T1000 (cell line): Measurements from ENCODE around the gene CACNA2D4.
"Not testable (repeated sequence)": the region's sequence is repeated elsewhere in the genome, so short reads cannot be mapped to it uniquely, and the experiment has no call there.

Source experiments
- DNase-seq: peaks from one replicate; lab custom pipeline; 2025; ENCODE audit warnings: mixed read lengths; lab: John Stamatoyannopoulos, UW

The CACNA2D4 gene

DNA sequence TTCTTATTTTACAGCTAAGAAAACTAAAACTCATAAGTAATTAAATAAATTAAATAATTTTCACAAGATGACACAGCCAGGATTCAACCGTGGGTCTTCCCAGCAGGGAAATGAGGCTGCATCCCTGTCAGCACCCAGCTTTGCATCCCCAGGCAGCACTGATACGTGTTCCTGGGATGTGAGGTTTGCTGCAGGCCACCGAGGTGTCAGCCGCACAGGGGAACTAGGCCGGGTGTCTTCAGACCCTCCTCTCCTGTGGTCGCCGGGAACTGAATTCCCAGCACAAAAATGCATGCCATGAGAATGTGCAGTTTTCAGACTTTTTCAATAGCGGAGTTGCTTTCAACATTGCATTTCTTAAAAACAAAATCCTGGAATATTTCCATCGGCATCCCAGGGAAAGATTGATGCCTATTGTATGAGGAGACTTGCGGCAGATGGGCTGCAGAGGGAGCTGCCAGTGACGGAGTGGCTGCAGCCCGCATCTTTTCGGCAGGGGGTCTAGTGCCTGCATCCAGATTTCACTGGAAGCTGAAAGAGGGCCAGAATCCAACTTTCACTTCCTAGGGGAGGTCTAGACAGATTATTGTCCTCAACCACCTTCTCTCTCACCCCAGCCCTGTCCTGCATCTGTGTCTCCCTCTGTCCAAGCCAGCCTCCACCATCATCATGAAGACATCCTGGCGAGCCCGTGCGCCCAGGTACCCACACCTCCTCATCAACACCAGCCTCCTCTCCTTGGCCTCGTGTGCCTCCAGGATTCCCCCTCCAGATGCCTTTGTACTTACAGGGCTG, 85.5 kb downstream of the CACNA2D4 start:
- no peak for DNase-seq

DNA sequence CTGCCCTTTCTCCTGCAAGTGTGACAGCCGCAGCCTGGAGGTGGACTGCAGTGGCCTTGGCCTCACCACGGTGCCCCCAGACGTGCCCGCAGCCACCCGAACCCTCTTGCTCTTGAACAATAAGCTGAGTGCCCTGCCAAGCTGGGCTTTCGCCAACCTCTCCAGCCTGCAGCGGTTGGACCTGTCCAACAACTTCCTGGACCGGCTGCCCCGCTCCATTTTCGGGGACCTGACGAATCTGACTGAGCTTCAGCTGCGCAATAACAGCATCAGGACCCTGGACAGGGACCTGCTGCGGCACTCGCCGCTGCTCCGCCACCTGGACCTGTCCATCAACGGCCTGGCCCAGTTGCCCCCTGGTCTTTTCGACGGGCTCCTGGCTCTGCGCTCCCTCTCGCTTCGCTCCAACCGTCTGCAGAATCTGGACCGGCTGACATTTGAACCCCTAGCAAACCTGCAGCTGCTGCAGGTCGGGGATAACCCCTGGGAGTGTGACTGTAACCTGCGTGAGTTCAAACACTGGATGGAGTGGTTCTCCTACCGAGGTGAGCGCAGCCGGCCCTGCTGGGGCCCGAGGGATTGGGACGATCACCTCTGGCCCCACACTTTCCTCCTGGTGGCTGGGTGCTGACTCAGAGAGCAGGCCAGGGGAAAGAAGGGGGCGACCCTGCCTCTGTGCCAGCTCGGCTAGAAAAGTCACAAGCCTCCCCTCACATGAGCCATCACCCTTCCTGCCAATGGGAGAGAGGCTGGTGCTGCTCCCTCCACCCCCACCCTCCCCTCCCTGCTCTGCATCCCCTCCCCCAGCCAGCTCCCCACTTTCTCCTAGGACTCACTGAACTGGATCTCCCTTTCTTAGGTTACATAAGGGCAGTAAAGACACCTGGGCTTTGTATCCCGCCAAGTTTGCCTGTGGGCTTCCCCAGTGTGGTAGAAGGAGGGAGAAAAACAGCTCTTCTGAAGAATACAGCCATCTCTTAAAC, 87.2 kb downstream of the CACNA2D4 start:
- no peak for DNase-seq

DNA sequence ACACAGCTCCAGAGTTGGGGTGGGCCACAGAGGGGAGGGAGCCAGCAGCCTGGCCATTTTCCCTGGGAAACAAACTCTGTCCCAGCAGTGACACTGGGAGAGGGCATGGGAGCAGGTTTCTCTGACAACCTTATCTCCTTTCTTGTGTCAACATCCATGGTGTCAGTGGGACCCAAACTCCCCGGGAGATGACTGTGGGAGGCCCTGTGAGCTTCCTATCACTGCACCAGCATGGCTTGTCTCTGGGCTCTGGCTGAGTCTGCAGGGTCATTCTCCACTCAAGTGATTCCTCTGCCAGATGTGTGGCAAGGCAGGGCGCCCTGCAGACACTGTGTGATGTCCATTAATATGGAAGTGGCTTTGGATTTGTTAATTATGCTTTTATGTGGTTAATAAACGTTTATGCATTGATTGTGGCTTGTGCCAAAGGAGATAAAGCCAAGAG, 88.0 kb downstream of the CACNA2D4 start:
- DNase-seq, result no peak

DNA sequence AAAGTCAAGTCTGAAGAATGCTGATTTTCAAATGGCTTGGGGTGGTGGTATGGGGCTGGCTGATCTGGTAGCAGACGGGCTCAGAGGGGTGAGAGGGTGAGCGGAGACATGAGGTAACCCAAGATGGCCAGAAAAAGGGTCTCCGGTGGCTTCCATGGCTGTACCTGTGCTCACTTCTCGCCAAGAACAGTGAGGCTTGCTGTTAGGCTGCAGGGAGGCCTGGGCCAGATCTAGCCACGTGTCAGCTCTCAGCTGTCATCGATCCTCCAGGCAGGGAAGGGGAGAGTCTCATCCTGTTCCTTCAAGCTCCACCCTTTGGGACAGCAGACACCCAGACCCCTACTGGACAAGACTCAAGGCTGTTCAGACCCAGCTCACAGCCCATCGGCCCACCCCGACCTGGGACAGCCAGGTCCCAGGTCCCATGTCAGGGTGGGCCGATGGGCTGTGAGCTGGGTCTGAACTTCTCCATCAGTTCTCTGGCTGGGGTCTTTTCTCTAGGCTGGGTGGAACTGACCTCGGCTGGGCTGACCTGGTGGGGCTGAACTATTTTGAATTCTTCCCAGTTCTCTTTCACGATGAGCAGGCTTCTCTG, 89.0 kb downstream of the CACNA2D4 start:
- no peak for DNase-seq

DNA sequence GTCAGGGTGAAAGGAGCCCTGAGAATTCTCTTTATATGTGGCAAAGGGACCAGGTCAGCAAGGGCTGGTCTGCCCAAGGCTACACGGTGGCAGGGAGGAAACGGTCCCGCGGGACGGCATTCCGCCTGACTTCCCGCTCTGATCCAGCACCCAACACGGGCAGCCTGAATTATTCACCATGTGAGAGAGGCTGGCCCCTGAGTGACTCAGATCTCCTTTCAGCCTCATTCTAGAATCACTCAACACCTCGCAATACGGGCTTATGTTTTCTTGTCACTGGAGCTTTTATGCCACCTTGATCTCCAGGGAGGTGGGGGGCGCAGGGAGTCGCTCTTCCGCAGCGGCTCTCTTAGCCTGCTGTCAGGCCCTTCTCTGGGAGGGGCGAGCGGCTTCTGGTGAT, 89.6 kb downstream of the CACNA2D4 start:
- DNase-seq, result no peak

DNA sequence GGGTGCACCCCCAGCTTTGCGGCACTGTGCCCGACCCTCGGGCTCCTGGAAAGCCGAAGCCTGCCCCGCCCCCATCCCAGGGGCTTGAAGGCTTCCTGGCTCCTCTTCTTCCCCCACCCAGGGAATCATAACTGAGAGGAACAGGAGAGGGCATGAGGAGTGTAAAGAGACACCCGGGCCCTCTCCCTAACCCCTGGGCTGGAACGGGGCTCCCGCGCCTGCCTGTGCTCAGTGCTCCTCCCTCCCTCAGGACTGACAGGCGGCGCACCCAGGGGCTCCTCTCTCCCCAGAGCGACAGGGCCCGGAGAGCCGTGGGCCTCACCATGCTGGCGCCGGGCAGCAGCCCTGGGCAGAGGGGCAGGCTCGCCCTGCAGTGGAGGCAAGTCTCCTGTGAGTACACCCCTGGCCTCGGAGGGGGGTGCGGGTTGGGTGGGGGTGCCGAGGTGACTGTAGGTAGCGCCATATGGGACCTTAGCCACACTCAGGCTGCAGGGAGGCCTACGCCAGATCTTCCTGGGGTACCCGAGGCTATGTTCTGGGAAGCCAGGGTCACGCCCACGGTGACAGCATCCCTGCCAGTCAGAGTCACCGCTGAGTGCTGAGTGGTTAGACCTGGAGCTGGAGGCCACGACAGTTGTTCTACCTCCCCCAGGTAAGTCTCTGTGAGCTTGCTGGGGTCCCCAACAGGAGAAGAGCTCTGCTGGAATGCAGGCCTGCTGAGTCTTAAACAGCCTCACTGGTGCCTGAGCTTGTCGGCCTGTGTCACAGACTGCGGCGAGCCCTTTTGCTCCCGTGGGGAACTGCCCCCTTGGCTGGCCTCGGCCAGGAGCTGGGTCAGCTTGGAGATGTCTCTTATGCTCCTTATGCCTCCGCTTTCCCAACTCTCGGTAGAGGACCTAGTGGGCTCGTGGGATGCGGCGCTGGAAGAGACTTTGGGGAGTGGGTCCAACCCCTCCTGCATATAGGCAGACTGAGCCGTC, 90.3 kb downstream of the CACNA2D4 start:
- no peak for DNase-seq

DNA sequence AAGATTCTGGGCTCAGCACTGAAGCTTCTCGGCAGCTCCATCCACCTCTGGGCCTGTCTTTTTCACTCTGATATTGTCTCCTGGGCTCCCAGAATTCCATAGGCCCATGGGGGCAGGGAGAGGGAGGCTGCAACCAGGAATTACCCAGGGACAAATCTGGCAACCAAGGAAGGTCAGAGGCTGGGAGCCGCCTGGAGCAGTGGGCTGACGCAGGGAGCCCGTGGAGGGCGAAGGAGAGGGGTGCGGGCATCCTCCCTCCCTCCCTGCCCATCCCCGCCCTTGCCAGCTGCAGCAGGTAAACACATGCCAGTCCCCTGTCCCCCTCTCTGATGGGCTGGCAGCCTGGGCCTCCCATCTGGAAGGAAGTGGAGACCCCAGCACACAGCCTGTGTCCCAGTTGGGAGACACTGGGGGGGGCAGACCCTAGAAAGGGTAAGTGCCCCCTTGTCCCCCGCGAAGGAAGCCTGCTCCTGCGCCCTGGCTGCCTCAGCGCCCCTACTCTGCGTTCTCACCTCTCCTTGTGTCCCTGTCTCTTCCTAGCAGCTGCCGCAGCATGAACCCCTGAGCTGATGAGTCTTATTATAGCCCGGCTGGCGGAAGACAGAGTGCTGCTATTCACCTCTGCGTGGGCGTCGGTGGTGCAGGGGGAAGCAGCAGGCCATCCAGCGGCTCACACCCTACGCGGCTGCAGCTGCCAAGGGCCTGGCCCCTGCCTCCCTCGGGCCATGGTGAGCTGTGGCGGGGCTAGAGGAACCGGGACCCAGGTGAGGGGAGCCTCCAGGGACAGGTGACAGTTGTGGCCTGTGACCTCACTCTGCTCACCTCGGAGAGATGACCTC, 91.4 kb downstream of the CACNA2D4 start:
- DNase-seq, result no peak

DNA sequence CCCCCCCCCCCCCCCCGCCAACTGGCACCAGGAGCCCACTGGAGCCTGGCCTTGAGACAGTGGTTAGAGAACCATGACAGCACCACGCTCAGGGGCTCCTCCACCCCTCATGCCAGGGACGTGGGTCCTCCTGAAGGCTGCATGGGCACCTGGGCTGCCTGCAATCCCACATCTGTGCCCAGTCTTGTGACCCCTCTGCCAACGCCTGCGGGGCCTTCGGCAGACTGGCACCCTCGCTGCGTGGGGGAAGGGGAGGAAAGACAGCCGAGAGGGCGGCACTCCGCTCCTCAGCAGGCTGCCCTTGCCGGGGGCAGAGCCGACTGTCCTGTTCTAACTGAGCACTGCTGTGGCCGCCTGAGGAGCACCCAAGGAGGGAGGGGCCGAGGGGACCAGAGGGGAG, 92.1 kb downstream of the CACNA2D4 start:
- no peak for DNase-seq

DNA sequence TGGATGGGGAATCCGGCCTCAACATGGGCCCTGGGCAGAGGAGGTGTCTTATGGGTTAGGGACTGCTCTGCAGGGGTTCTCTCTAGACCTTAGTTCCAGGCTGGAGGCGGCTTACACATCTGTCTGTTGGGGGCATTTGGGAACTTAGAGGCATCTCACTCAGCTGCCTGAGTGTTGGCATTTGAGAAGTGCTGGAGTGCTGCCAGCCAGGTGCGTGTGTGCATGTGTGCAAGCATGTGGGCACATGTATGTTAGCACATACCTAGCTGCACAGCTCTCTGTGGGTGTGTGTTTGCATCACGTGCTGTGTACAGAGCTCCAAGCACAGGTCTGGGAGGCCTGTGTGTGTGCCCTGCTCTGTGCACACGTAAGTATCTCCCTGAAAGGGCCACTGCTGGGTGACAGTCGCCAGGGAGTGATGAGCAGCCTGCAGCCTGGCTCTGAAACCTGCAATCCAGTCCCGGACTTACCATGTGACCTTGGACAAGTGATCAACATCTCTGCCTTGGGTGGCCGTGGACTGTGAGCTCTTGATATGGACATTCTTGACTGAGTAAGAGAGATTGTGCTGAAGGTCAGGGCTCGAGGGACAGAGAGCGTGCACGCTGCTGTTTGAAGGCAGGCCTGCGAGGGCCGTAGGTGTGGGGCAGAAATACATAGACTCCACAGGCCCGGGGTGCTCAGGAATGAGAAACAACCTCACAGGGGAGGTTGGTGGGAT, 92.9 kb downstream of the CACNA2D4 start:
- no peak for DNase-seq

DNA sequence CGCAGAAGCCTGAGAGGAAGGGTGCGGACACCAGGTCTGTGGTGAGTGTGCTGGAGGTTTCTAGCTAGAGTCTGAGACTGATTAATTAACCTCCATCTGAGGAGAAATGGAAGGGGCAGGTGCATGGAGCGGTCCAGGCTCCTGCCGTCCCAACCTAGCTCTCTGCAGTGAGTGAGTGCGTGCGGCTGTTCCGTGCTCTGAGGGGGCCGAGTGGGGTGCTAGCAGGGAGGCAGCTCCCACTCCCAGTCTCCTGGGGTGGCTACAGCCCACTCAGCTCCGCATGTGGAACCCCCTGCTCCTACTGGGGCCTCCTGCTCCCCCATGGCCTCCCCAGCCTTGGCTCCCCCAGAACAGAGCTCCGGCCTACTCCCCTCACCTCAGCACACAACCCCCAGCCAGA, 95.2 kb downstream of the CACNA2D4 start:
- no peak for DNase-seq

DNA sequence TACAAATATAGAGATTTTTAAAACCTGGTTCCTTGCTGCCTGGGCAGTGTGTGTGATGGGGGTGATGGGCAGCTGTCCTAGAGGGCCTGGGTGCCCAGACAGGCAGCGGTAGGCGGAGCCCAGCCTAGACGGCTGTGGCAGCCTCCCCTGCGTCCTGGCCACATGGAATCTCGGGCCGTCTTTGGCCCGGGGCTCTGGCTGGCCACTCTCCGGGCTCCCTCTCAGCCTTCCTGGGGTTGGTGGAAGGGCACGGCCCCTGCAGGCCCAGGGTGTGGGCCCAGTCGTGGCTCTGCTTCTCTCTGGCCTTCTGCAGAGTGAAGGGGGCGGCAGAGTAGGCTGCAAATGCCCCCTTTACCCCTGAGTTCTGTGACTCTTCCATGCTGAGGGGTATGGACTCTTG, 95.8 kb downstream of the CACNA2D4 start:
- DNase-seq, result no peak

DNA sequence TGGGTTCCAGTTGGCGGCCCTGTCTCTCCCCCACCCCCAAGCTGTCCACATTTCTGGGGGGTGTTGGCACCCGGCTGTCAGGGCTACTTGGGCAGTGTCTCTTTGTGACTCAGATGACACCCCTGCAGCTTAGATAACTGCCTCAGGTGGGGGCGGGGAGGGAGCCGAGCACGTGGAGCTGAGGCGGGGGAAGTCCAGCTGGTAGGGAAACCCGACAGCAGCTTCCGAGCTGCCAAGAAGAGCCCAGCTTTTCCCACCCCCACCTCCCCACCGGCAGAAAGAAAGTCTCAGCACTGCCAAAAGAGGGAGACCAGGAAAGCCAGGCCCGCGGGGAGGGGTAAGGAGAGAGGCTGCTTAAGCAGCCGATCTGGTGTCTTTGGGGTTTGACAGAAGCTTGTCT, 96.6 kb downstream of the CACNA2D4 start:
- DNase-seq, result no peak

DNA sequence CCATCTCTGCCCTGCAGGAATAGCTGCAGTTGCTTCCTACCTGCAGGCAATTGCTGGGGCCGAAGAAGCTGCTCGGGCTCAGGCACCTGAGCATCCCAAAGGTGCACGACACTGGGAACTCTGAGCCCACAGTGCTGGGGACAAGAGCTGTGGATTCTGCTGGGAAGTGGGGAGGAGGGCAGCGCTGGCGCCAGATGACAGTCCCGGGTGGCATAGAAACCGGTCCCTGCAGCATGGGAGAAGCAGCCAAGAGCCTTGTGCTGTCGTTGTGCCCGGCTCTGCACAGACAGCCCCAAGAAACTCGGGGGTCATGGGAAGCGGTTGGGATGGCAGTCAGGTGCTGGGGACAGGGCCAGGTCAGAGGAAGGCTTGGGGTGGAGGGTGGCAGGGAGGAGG, 97.6 kb downstream of the CACNA2D4 start:
- DNase-seq, result no peak

DNA sequence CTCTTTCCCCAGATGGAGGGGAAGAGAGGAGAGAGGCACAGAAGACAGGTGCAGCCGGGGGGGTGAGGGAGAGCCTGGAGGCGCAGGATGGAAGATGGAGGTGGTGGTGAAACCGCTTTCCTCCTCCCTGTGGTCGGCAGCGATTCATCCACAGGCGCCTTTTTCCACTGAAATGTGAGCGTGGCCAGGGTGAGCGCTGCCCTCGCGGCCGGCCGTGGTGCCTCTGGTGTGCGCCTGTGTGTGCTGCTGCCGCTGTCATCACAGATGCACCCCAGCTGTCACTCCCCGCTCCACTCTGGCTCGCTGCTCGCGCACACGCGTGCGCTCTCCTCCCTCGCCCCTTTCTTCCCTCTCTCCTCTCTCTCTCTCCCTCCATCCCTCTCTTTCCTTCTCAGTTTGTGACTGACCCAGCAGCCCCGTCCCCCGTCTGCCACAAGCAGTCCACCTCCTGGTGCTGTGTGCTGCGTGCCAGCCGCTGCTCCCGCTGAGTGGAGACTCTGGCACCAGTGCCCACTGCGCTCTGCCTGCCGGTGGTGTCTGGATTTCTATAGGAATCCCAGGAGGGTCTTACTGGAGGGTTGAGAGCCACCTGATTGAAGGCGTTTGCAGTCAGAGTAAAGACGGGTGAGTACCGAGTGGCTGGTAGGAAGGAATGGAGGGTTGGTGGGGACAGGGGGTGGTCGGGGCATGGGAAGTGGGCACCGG, 98.1 kb downstream of the CACNA2D4 start, which contains the start of gene LRTM2:
LRTM2 (plus strand) TSS at position 375 of the 705 bp plus-strand sequence. CDS start 7,584 bp downstream, outside the sequence.
- DNase-seq, result no peak

DNA sequence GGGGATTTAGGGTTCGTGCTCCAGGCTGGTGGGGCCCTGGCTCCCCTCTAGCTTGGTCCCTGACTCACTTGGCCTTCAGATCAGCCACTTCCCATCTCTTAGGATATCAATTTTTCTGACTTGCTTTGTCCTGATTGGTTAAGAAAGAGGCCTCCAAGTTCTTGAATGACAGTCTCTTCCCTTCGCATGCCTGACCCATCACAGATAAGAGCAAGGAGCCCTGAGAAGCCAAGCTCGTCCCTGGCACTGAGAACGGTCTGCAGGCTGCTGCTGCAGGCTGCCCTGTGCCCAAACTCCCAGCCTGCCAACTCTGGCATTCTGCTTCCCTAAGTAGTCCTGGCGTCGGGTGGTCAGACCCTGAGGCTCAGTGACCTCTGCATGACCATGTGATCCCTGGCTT, 98.9 kb downstream of the CACNA2D4 start:
- DNase-seq, result no peak

DNA sequence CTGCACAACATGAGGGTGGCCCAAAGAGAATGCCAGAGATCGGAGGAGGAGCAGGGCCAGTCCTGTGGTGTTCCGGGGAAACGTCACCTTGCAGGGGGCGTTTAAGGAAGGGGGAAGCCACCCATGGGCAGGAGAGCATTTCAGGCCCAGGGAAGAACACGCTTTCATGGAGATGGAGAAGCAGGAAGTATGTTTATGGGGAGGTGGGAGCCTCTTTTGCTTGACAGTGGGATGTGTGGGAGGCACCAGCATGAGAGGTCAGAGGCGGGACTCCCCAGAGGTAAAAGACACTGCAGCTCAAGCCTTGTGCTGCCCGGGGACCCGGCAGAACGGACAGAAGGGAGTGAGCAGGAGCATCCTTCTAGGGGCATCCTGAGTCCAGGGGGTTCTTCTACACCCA, 99.4 kb downstream of the CACNA2D4 start:
- no peak for DNase-seq

DNA sequence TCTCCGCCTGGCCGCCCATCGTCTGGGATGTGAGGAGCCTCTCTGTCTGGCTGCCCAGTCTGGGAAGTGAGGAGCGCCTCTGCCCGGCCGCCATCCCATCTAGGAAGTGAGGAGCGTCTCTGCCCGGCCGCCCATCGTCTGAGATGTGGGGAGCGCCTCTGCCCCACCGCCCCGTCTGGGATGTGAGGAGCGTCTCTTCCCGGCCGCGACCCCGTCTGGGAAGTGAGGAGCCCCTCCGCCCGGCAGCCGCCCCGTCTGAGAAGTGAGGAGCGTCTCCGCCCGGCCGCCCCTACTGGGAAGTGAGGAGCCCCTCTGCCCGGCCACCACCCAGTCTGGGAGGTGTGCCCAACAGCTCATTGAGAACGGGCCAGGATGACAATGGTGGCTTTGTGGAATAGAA, 100.5 kb downstream of the CACNA2D4 start:
- DNase-seq, result not testable (repeated sequence)

DNA sequence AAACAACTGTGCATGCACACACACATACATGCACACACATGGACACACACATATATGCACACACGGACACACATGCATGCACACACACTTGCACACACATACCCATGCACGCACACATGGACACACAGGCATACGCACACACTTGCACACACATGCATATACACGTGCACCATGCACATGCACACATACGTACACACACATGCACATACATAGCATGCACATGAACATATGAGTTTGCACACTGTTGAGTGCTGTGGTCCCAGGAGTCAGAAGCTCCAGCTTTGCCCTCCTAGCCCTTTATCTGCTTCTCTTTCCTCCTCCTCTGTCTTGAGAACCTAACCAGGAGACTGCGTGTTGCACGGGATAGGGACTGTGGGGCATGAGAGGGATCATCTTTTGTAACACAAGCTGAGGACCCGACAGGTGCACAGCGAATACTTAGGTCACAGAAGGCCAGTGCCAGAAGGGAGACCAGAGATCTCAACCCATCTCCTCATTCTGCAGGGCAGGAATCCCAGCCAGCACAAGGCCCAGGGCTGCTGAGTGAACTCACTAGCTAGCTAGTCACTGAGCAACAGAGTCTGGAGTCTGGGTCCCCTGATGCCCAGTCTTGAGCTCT, 101.6 kb downstream of the CACNA2D4 start:
- no peak for DNase-seq
